DMS153 (cell line): ENCODE data around the gene MIEF1.

Experiments used
- DNase-seq: peaks from one replicate; lab custom pipeline; 2025; lab: John Stamatoyannopoulos, UW

The MIEF1 gene

GRCh38 chr22:39470451-39471291, 31.4 kb upstream of the MIEF1 start:
- no peak for DNase-seq

- no peak for DNase-seq
These were observed 30.5 kb upstream of the MIEF1 start for GRCh38 chr22:39471381-39472141.

GRCh38 chr22:39472570-39473556, 29.2 kb upstream of the MIEF1 start:
- peak; percentile 92 for DNase-seq

DNA sequence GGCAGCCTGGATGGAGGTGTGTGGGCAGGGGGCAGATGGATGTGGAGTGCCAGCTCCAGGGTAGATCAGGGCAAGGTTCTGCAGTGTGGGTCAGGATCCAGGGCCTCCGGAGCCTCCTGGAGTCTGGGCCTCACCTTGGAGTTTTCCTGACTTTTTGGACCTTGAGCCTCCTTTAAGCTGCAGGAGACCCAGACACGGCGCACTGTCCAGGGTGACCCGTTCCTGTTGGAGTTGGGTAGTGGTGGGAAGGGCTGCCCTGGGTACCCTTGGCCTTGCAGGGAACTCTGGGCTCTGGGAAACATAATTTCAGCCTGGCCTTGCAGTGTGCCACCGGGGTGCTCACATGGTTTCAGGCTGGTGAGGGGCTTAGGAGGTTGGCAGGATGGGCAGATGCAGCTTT, 28.2 kb upstream of the MIEF1 start:
- DNase-seq = no peak

DNA sequence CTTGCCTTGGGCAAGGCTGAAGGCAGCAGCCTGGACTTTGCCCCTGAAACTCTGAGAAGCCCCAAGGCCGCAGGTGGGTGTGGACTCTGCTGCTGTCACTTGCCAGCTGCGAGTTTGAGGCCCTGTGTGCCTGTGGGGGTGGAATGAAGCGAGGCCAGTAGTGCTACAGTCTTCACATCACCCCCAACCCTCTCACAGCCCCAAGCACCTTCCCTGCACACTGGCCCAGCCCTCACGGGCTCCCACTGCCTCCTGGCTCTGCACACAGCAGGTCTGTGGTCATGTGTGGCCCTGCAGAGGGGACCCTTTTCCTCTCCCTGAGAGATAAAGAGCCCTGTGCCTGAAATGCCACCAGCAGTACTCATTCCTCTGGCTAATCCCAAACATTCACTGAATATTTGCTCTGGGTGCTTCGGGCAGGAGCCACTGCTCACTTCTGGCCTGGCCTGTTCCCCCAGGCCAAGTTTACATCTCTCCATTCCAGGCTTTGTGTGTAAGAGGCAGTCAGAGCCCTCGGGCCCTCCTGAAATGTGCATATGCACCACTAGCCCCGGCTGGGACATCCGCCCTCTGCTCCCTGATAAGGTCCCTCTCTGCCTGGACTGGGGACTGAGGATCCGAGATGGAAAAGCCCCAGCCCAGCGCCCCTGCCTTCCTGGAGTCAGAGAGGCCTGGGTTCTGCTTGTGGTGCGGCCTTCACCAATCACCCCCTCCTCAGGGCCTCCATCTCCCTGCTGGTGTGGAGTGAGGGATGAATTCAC, 27.6 kb upstream of the MIEF1 start:
- DNase-seq = no peak

DNA sequence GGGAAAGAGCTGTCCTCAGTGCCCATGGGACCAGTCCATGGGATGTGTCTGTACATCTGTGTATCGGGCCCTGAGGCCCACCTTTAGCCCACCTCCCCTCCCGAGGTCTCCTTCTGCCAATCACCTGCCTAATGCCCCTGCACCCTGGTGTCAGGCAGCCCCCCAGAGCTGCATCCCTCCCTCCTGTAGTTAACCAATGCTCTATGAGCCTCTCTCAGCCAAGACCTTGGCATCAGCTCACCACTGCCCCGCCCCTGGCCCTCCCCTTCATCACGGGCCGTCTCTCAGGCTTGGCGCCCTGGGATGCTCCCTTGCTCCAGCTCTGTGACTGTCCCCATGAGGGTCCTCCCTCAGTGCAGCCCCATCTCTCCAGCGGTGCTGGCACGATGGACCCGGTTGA, 26.8 kb upstream of the MIEF1 start:
- no peak for DNase-seq

GRCh38 chr22:39475902-39476301, 26.2 kb upstream of the MIEF1 start:
- no peak for DNase-seq

GRCh38 chr22:39476664-39477063, 25.4 kb upstream of the MIEF1 start:
- no peak for DNase-seq

GRCh38 chr22:39477542-39477941, 24.5 kb upstream of the MIEF1 start:
- DNase-seq = no peak

- no peak for DNase-seq
These were observed 23.6 kb upstream of the MIEF1 start for GRCh38 chr22:39478441-39478850.

DNA sequence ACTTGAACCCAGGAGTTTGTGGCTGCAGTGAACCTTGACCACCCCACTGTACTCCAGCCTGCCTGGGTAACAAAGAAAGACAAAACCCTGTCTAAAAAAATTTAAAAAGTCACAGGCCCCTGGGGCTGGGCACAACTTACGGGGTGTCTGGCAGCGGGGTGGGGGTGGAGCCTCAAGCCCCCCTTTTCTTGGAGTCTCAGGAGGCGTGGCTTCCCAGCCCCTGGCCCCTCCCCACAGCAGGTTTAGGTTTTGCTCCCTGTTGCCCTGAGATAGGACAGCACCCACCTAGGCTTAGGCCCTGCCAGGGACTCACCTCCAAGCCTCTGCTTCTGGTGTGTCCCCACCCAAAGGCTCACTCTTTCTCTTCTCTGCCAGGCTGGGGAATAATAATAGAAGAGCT, 22.8 kb upstream of the MIEF1 start:
- DNase-seq = no peak

DNA sequence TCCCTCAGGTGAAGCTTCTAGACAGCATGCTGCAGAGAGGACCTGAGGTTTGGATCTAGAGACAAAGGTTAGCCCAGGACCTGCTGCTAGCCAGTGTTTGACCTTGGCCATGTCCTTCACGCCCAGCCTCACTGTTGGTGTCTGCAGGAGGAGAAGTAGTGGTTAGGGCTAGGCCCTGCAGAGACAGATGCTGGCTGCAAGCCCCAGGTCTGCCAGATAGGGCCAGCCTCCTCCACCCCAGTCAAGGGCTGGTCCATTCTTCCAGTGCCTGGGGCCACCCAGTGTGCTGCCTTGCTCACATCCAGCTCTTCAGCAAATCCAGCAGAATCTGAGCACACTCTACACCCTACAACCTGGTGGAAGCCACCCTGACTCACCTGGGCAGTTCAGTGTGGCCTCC, 21.5 kb upstream of the MIEF1 start:
- no peak for DNase-seq

DNA sequence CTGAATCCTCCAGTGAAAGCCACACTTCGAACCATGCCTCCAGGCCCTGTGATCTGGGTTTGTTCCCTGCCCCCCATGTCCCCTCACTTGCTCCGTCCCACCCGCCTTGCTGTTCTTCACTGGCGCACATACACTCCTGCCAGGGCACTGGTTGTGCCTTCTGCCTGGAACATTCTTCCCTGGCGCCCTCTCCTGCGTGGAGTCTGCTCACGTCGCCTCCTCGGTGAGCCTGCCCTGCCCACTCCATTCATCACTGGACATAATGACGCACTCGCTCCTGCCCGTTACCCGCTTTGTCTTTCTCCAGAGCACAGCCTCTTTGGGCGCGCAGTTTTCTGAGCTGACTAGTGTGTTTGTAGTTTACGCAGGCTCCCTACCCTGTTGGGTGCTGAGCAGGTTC, 21.0 kb upstream of the MIEF1 start:
- DNase-seq = no peak

DNA sequence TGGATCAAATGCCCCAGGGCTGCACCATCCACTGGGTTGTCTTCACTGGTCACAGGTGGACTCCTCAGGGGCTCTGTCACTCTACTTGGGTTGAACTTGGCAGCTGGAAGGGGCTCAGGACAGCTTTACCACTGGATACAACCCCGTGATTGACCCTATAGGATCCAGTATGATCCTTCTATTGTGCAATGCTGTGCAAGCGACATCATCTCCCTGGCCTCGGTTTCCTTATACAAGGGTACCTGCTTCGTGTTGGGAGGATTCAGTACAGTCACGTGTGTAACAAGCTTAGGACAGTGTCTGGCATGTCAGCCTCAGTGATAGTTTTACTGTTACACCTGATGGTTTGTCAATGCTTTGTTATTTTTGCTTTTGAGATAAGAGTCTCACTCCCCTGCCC, 20.5 kb upstream of the MIEF1 start:
- no peak for DNase-seq

DNA sequence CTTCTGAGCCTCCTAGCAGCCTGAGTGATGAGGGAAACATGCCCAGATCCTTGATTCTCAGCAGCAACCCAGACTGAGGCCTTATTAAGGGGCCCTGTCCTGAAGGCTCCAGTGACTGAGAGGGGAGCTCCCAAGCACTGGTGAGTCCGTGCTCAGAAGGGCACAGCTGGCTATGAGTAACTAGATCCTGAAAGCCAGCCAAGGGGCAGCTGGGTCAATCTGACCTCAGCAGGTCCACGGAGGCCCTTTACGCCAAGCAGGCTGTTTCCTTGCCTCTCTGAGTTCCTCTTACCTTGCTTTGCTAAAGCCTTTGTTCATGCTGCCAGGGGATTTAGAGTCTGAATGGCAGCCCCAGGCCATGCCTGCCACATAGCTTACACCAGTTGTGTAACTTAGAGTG, 19.3 kb upstream of the MIEF1 start:
- DNase-seq = no peak

- DNase-seq = no peak
These were observed 14.9 kb upstream of the MIEF1 start for GRCh38 chr22:39486951-39487825.

- DNase-seq = no peak
These were observed 14.1 kb upstream of the MIEF1 start for GRCh38 chr22:39487826-39488520.

- no peak for DNase-seq
These were observed 13.5 kb upstream of the MIEF1 start for GRCh38 chr22:39488563-39489083.
